ENCODE data around the gene PGAM2.

The PGAM2 gene

DNA sequence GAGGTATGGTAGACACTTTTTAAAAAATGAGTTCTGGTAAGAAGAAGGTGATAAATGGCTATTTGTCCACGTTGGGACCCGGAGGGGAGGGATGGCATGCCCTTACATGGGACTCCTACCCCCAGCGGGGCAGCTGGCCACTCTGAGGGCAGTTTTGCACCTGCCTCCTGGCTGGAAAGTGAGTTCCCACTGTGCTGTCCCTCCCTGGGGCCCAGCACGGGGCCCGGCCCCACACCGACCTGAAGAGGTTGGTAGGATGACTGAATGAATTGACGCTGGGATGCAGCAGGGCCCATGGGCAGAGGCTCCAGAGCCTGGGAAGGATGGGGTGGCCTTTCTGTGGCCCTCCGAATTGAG, 38.2 kb upstream of the PGAM2 start:
- no peak for DNase-seq (ENCODE audit: low spot score)

DNA sequence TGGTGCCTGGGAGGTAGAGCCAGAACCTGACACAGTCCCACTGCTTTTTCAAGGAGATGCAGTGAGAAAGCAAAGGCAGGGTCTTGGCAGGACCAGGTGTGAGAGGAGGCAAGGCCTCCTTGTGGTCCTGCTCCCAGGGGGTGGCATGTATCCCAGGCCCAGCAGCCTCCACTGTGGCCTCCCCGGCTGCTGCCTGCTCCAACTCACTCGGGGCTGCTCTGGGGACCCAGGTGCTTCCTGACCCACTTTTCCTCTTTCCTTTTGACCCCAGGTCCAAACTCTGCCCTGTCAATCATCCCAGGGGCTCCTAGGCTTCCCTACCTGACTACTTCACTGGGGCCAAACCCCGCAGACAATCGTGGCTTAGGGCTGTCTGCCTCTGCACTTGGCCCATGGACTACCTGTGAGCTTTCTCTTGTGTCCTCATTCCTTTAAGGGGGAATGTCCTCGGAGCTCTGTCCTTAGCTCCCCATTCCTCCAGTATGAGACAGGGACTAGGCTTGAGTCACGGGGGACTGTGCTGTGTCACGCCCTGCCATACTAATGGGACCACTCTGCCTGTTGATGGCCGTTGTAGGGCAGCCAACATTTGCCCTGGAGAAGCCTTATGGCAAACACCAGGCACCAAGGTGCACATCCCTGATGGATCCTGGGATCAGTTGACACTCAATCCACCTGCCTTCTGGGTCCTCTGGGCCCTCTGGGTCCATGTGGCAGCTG, 37.6 kb upstream of the PGAM2 start:
- DNase-seq (ENCODE audit: low spot score), result no peak

DNA sequence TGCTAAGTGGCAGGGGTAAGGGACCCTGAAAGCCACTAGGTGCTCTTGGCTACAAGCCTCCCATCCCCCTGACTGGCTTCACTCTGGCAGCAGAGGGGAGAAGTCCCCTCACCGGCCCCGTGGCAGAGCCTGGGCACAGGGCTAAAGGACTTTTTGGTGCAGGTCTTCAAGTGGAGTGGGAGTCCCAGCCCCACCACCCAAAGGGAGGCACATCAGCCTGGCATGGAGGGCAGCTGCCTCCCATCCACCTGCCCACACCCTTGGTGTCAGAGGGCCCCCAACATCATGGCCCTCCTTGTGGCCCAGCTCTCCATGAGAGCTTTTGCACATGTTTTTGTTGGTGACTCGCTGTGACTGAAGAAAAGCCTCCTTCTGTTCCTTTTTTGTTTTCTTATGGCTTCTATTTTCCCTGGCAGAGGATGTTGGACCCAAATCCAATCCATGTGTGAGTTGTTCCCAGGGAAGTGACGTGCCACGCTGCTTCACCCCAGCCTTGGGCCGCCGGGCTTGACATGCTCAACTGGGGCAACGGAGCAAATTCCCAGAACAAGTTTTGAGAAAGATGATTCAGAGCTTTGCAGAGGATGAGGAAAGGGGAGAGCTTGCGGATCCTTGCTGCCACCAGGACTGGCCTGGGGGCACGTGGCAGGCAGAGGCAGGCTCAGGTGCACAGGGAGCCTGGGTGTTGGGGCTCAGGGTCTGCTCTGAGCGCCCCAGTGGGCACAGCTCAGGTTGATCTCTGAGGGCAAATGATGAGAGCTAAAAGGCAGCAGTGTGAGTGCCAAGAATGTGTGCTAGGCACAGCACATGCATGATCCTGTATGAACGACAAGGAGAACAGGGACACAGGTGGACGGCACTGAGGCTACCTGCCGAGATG, 36.8 kb upstream of the PGAM2 start:
- peak; percentile 44 for DNase-seq (ENCODE audit: low spot score)

- DNase-seq (ENCODE audit: low spot score), result no peak
Measured at GRCh38 chr7:44101303-44101965, 36.1 kb upstream of the PGAM2 start.

DNA sequence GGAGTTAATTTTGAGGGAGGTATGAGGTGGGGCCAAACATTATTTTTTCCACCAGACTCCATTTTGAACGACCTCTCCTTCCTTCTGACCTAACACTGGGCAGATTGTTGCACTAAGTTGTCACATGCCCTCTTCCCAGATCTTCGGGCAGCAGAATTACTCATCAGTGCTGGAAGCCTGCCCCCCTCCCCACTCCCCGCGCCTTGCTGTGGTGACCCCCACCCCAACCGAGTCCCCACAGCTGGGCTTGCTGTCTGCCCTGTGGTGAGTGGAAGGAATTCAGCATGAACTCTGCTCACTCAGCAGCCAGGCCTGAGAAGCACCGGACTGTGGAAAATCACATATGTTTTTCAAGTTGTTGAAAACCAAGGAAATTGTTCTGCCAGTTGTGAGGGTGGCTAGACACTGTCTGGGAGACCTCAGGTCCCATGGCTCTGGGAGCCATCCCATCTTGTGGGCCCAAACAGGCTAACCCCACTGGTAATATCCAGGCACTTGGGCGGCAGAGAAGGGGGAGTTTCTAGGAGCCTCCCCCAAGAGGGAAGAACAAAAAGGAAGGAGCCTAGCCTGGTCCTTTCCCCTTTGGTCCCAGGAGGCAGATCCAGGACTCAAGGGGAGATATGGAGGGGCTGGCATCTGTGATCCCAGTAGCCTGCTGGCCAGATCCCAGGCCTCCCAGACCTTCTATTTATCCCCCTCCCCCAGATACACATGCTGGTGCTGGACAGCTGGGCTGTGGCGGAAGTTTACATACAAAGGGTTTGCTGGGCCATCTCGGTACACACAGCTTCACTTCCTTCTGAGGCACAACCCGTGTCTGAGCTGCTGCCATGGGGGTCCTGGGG, 35.3 kb upstream of the PGAM2 start:
- peak; percentile 81 for DNase-seq (ENCODE audit: low spot score)

DNA sequence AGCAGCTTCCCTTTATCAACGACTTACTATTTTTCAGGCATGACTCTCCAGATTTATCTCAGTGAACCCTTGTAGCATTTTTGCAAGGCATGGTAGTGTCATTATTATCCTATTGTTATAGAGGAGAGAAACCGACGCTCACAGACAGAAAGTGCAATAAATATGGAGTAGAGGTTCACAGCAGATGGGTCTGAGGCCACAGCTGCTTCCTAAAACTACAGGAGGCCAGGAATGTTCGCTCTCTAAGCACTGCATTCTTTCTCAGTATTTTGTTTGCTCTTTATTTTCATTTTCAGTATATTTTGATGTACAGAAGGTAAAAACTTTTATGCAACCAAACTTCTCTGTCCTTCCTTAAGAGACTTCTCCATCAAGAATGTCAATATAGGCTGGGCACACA, 34.3 kb upstream of the PGAM2 start:
- no peak for DNase-seq (ENCODE audit: low spot score)

- no peak for DNase-seq (ENCODE audit: low spot score)
Measured at GRCh38 chr7:44098092-44099068, 33.0 kb upstream of the PGAM2 start.

DNA sequence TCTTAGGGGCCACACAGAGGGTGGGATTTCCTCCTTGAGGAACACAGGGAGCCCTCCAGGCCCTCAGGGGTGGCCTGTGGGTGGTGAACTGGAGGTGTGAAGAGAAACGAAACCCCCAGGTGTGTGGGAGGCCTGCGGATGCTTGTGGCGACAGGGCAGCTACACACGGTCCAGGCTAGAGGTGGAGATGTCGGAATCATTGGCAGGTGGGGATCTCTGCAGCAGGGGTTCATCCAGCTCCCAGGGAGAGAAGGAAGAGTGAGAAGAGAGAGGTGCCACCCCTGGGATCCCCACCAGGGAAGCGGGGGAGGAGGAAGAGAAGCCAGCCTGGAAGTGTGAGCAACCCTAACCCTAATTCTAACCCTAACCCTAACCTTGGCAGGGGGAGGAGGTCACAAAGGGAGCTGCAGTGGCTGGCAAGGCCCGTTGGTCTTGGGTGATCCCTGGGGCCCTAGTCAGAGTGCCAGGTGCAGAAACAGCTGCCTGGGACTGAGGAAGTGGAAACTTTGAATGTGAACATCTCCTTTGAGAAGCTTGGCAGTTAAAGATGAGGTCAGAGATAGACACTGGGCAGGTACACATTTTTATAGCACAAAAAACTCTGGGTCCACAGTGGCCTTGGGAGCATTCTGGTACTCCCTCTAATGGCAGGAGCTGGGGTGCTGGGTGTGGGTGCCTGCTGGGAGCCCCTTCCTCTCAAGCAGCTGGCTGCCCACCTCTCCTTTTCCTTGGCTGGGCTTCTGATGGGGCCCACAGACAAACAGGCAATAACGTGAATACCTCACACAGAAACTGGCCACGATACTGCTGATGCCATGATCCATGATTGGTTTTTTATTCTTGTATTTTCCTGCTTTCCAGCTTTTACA, 31.9 kb upstream of the PGAM2 start:
- no peak for DNase-seq (ENCODE audit: low spot score)

- no peak for DNase-seq (ENCODE audit: low spot score)
Measured at GRCh38 chr7:44096326-44096881, 31.0 kb upstream of the PGAM2 start.

DNA sequence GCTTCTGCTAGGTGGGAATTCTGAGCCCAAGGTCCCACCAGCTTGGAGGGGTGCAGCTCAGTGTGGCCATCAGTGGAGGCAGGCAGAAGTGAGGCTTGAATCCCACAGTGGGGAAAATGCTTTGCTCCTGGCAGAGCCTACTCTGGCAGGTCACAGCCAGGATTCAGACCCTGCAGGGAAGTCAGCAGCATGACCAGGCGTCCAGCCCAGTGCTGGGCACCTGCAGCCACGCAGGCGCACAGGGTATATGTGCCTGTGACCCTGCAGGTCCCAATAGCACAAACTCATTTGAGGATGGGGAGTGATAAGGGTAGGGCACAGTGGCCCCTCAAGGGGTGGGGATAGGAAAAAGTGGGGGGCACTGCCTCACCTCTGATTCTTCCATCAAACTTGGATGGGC, 30.4 kb upstream of the PGAM2 start:
- no peak for DNase-seq (ENCODE audit: low spot score)

- no peak for DNase-seq (ENCODE audit: low spot score)
Measured at GRCh38 chr7:44094883-44095592, 29.7 kb upstream of the PGAM2 start.

GRCh38 chr7:44094365-44094764, 29.0 kb upstream of the PGAM2 start:
- DNase-seq (ENCODE audit: low spot score), result no peak

GRCh38 chr7:44093102-44093641, 27.8 kb upstream of the PGAM2 start:
- DNase-seq (ENCODE audit: low spot score), result no peak

DNA sequence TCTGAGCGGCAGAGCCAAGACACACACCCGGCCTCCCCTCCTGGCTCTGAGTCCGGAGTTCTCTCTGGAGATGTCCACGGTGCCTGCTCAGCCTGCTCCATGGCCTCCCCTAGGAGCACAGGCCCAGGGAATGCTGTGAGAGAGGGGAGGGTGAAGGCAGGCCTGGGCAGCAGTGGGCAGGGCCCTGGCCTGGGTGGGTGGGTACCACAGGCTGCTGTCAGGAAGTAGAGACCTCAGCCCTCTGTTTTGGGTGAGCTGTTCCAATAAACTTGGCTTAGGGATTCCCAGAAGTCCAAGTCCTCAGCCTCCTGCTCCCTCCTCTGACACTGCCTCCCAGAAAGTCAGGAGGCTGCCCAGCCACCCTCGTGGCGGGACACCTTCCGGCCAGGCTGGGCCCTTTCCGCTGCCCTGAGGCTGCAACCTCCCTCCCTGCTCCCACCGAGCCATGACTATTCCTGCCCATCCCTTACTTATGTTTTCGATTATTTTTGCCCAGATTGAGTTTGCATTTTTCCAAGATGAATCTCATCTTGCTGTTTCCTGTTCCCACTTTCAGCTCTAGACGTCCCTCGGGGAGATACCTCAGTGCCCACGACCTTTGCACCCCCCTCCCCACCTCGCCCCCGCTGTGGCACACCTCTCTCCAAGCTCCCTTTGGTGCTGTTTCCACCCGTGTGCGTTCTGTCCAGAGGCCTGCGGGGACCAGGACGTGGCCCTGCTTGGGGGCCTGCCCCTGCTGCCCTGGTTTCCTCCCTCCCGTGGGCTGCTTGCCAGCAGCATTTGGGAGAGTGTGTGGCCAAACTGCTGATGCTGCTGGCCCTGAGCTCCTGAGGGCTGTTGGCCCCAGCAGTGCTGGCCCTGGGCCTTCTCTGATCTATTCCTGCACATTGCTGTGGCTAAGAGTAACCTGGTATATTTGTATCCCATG, 22.8 kb upstream of the PGAM2 start:
- DNase-seq (ENCODE audit: low spot score), result peak; percentile 62

- DNase-seq (ENCODE audit: low spot score), result no peak
Measured at GRCh38 chr7:44086627-44087026, 21.3 kb upstream of the PGAM2 start.

DNA sequence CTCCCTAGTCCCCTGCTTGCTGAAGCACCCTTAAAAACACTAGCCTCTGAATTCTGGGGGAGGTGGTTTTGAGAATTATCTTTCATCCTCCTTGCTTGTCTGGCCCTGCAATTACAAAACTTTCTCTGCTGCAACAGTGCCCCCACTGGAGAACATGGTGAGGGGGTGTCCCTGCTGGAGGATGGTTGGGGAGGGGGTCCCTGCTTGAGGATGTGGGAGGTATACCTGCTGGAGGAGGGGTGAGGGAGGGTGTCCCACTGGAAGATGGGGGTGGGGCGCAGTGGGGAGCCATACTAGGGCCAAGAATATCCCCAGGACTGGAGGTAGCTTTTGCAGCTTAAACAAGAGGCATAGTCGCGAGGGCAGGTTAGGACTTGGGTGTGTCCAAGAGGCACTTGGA, 20.2 kb upstream of the PGAM2 start:
- no peak for DNase-seq (ENCODE audit: low spot score)

- no peak for DNase-seq (ENCODE audit: low spot score)
Measured at GRCh38 chr7:44084701-44085100, 19.3 kb upstream of the PGAM2 start.
